ENCODE measurements around the gene UBAP1L. TPM values are rescaled to one million over a fixed set of nuclear protein-coding genes. Genes with fewer than 3 reads are reported as not detected.

UBAP1L gene
- total RNA-seq, result 10 to 100 TPM; 15.2 to 16.6 TPM
- under 1 TPM in 1 of 2 donors, not detected in 1; 0.86 TPM for polyA plus RNA-seq

DNA sequence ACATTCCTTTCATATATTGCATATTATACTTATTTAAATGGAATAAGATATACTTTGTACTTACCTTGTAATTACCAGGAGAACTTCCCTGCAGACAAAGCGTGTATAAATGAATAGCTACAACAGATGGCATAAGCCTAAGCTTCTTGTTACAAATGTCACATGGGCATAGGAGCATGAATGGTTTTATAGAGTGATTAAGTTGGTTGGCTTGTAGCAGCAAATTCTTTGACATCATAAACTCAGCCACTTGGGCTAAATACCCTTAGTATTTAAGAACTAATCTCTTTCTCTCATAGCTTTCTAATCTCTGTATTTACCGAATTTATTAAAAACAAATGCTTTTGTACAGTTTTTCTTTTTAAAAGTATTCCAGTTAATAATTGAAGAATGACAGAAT lies at the start of gene UBAP1L:
Gene UBAP1L (minus strand): TSS at position 115 of the 400 bp plus-strand sequence. CDS start 8,985 bp downstream, outside the sequence.
- ChIA-PET POLR2A (ENCODE audit: partially characterized antibody) (no interaction called here), CTCF (ENCODE audit: partially characterized antibody) (no interaction called here)
- Mint-ChIP-seq H3K27ac (peak within 1 kb of the TSS in 1 of 7 donors; percentile 57), H3K27me3 (no peaks in the 10 kb centered on the region), H3K9me3 (no peaks in the 10 kb centered on the region), H3K4me1 (peaks cover 0 to 5% (median 3%) of the 10 kb centered on the region in 4 donors), H3K4me3 (no peak within 1 kb of the TSS), H3K36me3 (peaks cover 34 to 73% of the 10 kb centered on the region in 2 donors)
- H3K4me3 ChIP-seq (ENCODE audit: low read length in 2 of 2), result no peak within 1 kb of the TSS
- H3K36me3 ChIP-seq (ENCODE audit: insufficient read depth, low read length), result peaks cover 42% of the 10 kb centered on the region
- H3K27me3 ChIP-seq (ENCODE audit: insufficient read depth, low read length), result no peaks in the 10 kb centered on the region
- no peak for DNase-seq
- intact Hi-C loops (cut with micrococcal nuclease), result no loop called here
- H3K9me3 ChIP-seq (ENCODE audit: control insufficient read depth in 1 of 2, low read length in 2 of 2), result no peaks in the 10 kb centered on the region
- no peaks in the 10 kb centered on the region for H3K4me1 ChIP-seq (ENCODE audit: insufficient read depth, low read length)
- H3K27ac ChIP-seq (ENCODE audit: low read depth, low read length), result no peak within 1 kb of the TSS

GRCh38 chr15:65164139-65164538 lies 49.1 kb upstream of the UBAP1L start:
- H3K36me3 Mint-ChIP-seq, result peaks cover 15 to 31% of the 10 kb centered on the region in 2 donors
- no peak overlapping the region for H3K27ac ChIP-seq (ENCODE audit: low read depth, low read length)
- peaks cover 24% of the 10 kb centered on the region for H3K36me3 ChIP-seq (ENCODE audit: insufficient read depth, low read length)
- no peaks in the 10 kb centered on the region for H3K27me3 ChIP-seq (ENCODE audit: insufficient read depth, low read length)
- no peak overlapping the region for H3K27ac Mint-ChIP-seq
- H3K4me3 ChIP-seq (ENCODE audit: low read length in 2 of 2), result no peak overlapping the region
- ChIA-PET CTCF (ENCODE audit: partially characterized antibody) (no interaction called here), POLR2A (ENCODE audit: partially characterized antibody) (interaction anchor here (0.7 to 1.4 kb wide), 3 partner anchors 21 to 140 kb away, joined by 3 to 4 read pairs (median 3); partner anchors contain the start of genes CLPX and RNU5B-1)
- H3K9me3 ChIP-seq (ENCODE audit: control insufficient read depth in 1 of 2, low read length in 2 of 2), result no peaks in the 10 kb centered on the region
- no peak for DNase-seq
- no peaks in the 10 kb centered on the region for H3K4me1 ChIP-seq (ENCODE audit: insufficient read depth, low read length)
- no peaks in the 10 kb centered on the region for H3K27me3 Mint-ChIP-seq
- intact Hi-C loops (cut with micrococcal nuclease), result no loop called here
- peaks cover 0 to 14% (median 5%) of the 10 kb centered on the region in 4 donors for H3K4me1 Mint-ChIP-seq
- no peaks in the 10 kb centered on the region for H3K9me3 Mint-ChIP-seq
- H3K4me3 Mint-ChIP-seq, result no peak overlapping the region

DNA sequence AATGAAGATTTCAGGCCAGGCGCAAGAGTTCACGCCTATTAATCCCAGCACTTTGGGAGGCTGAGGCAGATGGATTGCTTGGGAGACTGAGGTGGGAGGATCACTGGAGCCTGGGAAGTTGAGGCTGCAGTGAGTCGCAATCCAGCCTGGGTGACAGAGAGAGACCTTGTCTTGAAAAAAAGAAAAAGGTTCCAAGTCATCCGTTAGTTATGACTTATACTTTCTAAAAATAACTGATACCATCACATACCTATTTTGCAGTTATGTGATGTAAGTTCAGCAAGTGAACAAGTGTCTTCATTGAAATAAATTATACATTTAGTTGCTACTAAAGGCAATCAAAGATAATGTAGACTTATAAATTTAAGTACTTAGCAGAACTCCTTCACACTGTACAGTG lies 48.0 kb upstream of the UBAP1L start:
- Mint-ChIP-seq H3K36me3 (peaks cover 15 to 34% of the 10 kb centered on the region in 2 donors), H3K27ac (peak overlapping the region in 1 of 7 donors; percentile 7)

DNA sequence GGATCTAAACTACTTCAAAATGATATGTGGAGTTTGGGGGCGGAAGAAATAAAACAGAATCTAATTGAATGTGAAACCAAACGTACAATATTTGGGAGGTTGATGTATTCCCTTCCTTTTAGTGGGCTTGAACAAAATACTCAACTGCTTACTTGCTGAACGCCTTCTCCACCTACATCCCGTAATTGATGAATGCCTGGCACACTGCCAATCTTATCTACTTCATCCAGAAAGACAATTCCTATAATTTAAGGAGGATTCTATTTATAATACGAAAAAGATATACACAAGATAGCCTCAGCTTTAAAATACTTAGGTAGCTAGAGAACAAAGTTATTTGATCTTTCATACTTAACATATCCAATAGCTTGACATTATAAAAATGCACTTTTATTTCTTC lies 41.7 kb upstream of the UBAP1L start:
- H3K27ac ChIP-seq (ENCODE audit: low read depth, low read length), result no peak overlapping the region
- H3K36me3 ChIP-seq (ENCODE audit: insufficient read depth, low read length), result peaks cover 39% of the 10 kb centered on the region
- Mint-ChIP-seq H3K9me3 (no peaks in the 10 kb centered on the region), H3K27me3 (no peaks in the 10 kb centered on the region), H3K4me3 (no peak overlapping the region), H3K4me1 (peaks cover 0 to 7% (median 2%) of the 10 kb centered on the region in 4 donors), H3K27ac (no peak overlapping the region), H3K36me3 (peaks cover 33 to 54% of the 10 kb centered on the region in 2 donors)
- no peak for DNase-seq
- no peaks in the 10 kb centered on the region for H3K4me1 ChIP-seq (ENCODE audit: insufficient read depth, low read length)
- POLR2A ChIA-PET (ENCODE audit: partially characterized antibody), result no interaction called here
- no peak overlapping the region for H3K4me3 ChIP-seq (ENCODE audit: low read length in 2 of 2)
- H3K9me3 ChIP-seq (ENCODE audit: control insufficient read depth in 1 of 2, low read length in 2 of 2), result no peaks in the 10 kb centered on the region
- CTCF ChIA-PET (ENCODE audit: partially characterized antibody), result interaction anchor here (0.8 kb wide), 1 partner anchor 123 kb away, joined by 3 read pairs; no protein-coding TSS in a partner anchor
- intact Hi-C loops (cut with micrococcal nuclease), result no loop called here
- H3K27me3 ChIP-seq (ENCODE audit: insufficient read depth, low read length), result no peaks in the 10 kb centered on the region

More for the DNA sequence above, 48.0 kb upstream of the UBAP1L start:
- ChIA-PET CTCF (ENCODE audit: partially characterized antibody) (no interaction called here), POLR2A (ENCODE audit: partially characterized antibody) (interaction anchor here (1.5 kb wide), 1 partner anchor 124 kb away, joined by 3 read pairs; the partner anchor contains the start of gene PARP16)
- no peak for DNase-seq
- H3K36me3 ChIP-seq (ENCODE audit: insufficient read depth, low read length), result peaks cover 31% of the 10 kb centered on the region
- Mint-ChIP-seq H3K4me1 (peaks cover 0 to 14% (median 5%) of the 10 kb centered on the region in 4 donors), H3K27me3 (no peaks in the 10 kb centered on the region), H3K9me3 (no peaks in the 10 kb centered on the region), H3K4me3 (no peak overlapping the region)
- H3K27ac ChIP-seq (ENCODE audit: low read depth, low read length), result no peak overlapping the region
- no peaks in the 10 kb centered on the region for H3K4me1 ChIP-seq (ENCODE audit: insufficient read depth, low read length)
- no peaks in the 10 kb centered on the region for H3K27me3 ChIP-seq (ENCODE audit: insufficient read depth, low read length)
- intact Hi-C loops (cut with micrococcal nuclease), result no loop called here
- no peak overlapping the region for H3K4me3 ChIP-seq (ENCODE audit: low read length in 2 of 2)
- H3K9me3 ChIP-seq (ENCODE audit: control insufficient read depth in 1 of 2, low read length in 2 of 2), result no peaks in the 10 kb centered on the region

GRCh38 chr15:65154720-65155119 lies 39.7 kb upstream of the UBAP1L start:
- Histone ChIP-seq H3K27ac (ENCODE audit: low read depth, low read length) (no peak overlapping the region), H3K27me3 (ENCODE audit: insufficient read depth, low read length) (no peaks in the 10 kb centered on the region), H3K4me1 (ENCODE audit: insufficient read depth, low read length) (no peaks in the 10 kb centered on the region), H3K9me3 (ENCODE audit: control insufficient read depth in 1 of 2, low read length in 2 of 2) (no peaks in the 10 kb centered on the region), H3K4me3 (ENCODE audit: low read length in 2 of 2) (no peak overlapping the region), H3K36me3 (ENCODE audit: insufficient read depth, low read length) (peaks cover 45% of the 10 kb centered on the region)
- CTCF ChIA-PET (ENCODE audit: partially characterized antibody), result no interaction called here
- intact Hi-C loops (cut with micrococcal nuclease), result no loop called here
- Mint-ChIP-seq H3K9me3 (no peaks in the 10 kb centered on the region), H3K27ac (no peak overlapping the region), H3K36me3 (peaks cover 32 to 57% of the 10 kb centered on the region in 2 donors), H3K4me3 (no peak overlapping the region), H3K4me1 (peaks cover 0 to 2% (median 0%) of the 10 kb centered on the region in 4 donors), H3K27me3 (no peaks in the 10 kb centered on the region)
- DNase-seq, result no peak
- POLR2A ChIA-PET (ENCODE audit: partially characterized antibody), result no interaction called here

- Mint-ChIP-seq H3K27me3 (no peaks in the 10 kb centered on the region), H3K4me1 (peaks cover 0 to 2% (median 0%) of the 10 kb centered on the region in 4 donors), H3K4me3 (no peak overlapping the region), H3K9me3 (no peaks in the 10 kb centered on the region), H3K27ac (no peak overlapping the region), H3K36me3 (peaks cover 18 to 25% of the 10 kb centered on the region in 2 donors)
- no peak for DNase-seq
- no peak overlapping the region for H3K4me3 ChIP-seq (ENCODE audit: low read length in 2 of 2)
- H3K36me3 ChIP-seq (ENCODE audit: insufficient read depth, low read length), result peaks cover 7% of the 10 kb centered on the region
- H3K9me3 ChIP-seq (ENCODE audit: control insufficient read depth in 1 of 2, low read length in 2 of 2), result no peaks in the 10 kb centered on the region
- H3K27me3 ChIP-seq (ENCODE audit: insufficient read depth, low read length), result no peaks in the 10 kb centered on the region
- no peaks in the 10 kb centered on the region for H3K4me1 ChIP-seq (ENCODE audit: insufficient read depth, low read length)
- ChIA-PET POLR2A (ENCODE audit: partially characterized antibody) (interaction anchor here (1.2 kb wide), 1 partner anchor 14 kb away, joined by 4 read pairs; the partner anchor contains the start of gene PDCD7), CTCF (ENCODE audit: partially characterized antibody) (no interaction called here)
- no peak overlapping the region for H3K27ac ChIP-seq (ENCODE audit: low read depth, low read length)
- intact Hi-C loops (cut with micrococcal nuclease), result no loop called here
These were observed 32.9 kb upstream of the UBAP1L start for GRCh38 chr15:65147902-65148301.

- H3K9me3 ChIP-seq (ENCODE audit: control insufficient read depth in 1 of 2, low read length in 2 of 2), result no peaks in the 10 kb centered on the region
- Mint-ChIP-seq H3K4me3 (no peak overlapping the region), H3K36me3 (peaks cover 11 to 18% of the 10 kb centered on the region in 2 donors), H3K27ac (peak overlapping the region in 2 of 7 donors; percentile 5 to 52), H3K27me3 (no peaks in the 10 kb centered on the region), H3K4me1 (peaks cover 0 to under 1% (median 0%) of the 10 kb centered on the region in 4 donors), H3K9me3 (no peaks in the 10 kb centered on the region)
- H3K27me3 ChIP-seq (ENCODE audit: insufficient read depth, low read length), result no peaks in the 10 kb centered on the region
- peaks cover 7% of the 10 kb centered on the region for H3K36me3 ChIP-seq (ENCODE audit: insufficient read depth, low read length)
- CTCF ChIA-PET (ENCODE audit: partially characterized antibody), result no interaction called here
- intact Hi-C loops (cut with micrococcal nuclease), result no loop called here
- DNase-seq, result no peak
- H3K4me1 ChIP-seq (ENCODE audit: insufficient read depth, low read length), result no peaks in the 10 kb centered on the region
- POLR2A ChIA-PET (ENCODE audit: partially characterized antibody), result no interaction called here
- no peak overlapping the region for H3K4me3 ChIP-seq (ENCODE audit: low read length in 2 of 2)
- no peak overlapping the region for H3K27ac ChIP-seq (ENCODE audit: low read depth, low read length)
These were observed 31.4 kb upstream of the UBAP1L start for GRCh38 chr15:65146438-65146837.

All from CD4-positive, alpha-beta memory T cell (primary cell).